Esophagus muscularis mucosa (tissue), 4 donors: ENCODE data around the gene MACROD2. TPM values are rescaled to one million over a fixed set of nuclear protein-coding genes. Genes with fewer than 3 reads are reported as not detected.

Experiments
- DNase-seq: peaks from one replicate; pipeline ENCODE4 v3.0.0-alpha.2; 2017; ENCODE audit errors: extremely low spot score
- H3K27ac ChIP-seq, 4 donors: fragments of 200-600 bp; sonication (generic); replicated peaks in 1 of 4; 1 replicate in 3 of 4; 2 replicates in 1 of 4; pipeline ENCODE4 v1.5.1; 2016 to 2019; ENCODE audit warnings: mild to moderate bottlenecking in 1 of 4
- H3K27me3 ChIP-seq, 4 donors: fragments of 200-600 bp; sonication (generic); one replicate each; pipeline versions ENCODE4 v1.5.1 to v1.6.0; 2016 to 2019
- H3K36me3 ChIP-seq, 4 donors: fragments of 200-600 bp; sonication (generic); one replicate each; pipeline ENCODE4 v1.5.1; 2016 to 2019
- H3K4me1 ChIP-seq, 4 donors: fragments of 200-600 bp; sonication (generic); one replicate each; pipeline ENCODE4 v1.5.1; 2016 to 2019
- H3K4me3 ChIP-seq, 4 donors: fragments of 200-600 bp; sonication (generic); 1 replicate in 2 of 4; 2 replicates in 2 of 4; pipeline ENCODE4 v1.5.1; 2016 to 2019; ENCODE audit warnings: mild to moderate bottlenecking in 4 of 4, moderate library complexity in 1 of 4
- H3K9me3 ChIP-seq, 4 donors: fragments of 200-600 bp; sonication (generic); 1 replicate in 3 of 4; 2 replicates in 1 of 4; pipeline ENCODE4 v1.5.1; 2016 to 2019
- EP300 ChIP-seq: sonication (generic); formaldehyde crosslinking; IDR thresholded peaks from one replicate; pipeline ENCODE4 v1.6.1; 2017; ENCODE audit warnings: antibody characterized with exemption
- POLR2A ChIP-seq: fragments of 450-650 bp; IDR thresholded peaks from one replicate; pipeline ENCODE4 v1.6.1; 2017; ENCODE audit warnings: antibody characterized with exemption, moderate library complexity, mild to moderate bottlenecking, low read depth
- POLR2AphosphoS5 ChIP-seq, 2 donors: sonication (generic); formaldehyde crosslinking; IDR thresholded peaks; one replicate each; pipeline ENCODE4 v1.6.1; 2017; ENCODE audit warnings: antibody characterized with exemption in 2 of 2
- WGBS: methylation state at CpG from one replicate; pipeline ENCODE4 v1.1.5; 2018; 5-methylcytosine and 5-hydroxymethylcytosine counted together
- intact Hi-C: fragments of 100-400 bp; cut with DNase I; formaldehyde crosslinking; loops from one replicate; pipeline ENCODE4 v1.15.1; 2023
- total RNA-seq, 4 donors: library from RNA; depleted of rRNA; stranded (reverse); fragments of >200 nt; gene quantifications; one replicate each; pipeline versions ENCODE4 v1.1.0 to v1.2.1, GENCODE V29; 2016
- TF ChIP-seq, protein P1 (sequence below), 3 experiments: fragments of 200-600 bp in 2 of 3; fragments of 450-650 bp in 1 of 3; sonication (generic) in 2 of 3; IDR thresholded peaks; one replicate each; pipeline ENCODE4 v1.5.1; 2017 to 2019; ENCODE audit warnings: antibody characterized with exemption in 3 of 3, mild to moderate bottlenecking in 2 of 3, moderate library complexity in 1 of 3

MACROD2 gene
- total RNA-seq, 4 donors from 2014 or later = 1.4 to 3.6 (median 2.6) TPM

DNA sequence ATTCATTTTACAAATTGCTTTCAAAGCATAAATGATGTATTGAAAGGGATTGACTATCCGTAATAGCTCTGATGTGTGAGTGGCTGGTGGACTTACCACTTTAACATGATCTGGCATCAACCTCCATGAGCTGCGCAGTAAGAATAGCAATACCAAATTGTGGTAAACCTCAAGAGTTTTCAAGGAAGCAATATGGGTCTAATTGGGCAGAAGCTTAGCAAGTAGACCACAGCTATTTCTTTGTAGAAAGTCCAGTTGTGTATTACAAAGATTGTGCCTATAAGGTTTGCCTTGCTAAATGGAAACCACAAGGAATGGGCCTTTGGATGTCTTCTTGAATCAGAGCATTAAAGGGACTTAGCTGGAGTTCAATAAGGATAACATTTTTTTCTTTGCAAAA lies 1841.3 kb downstream of the MACROD2 start:
- no peak overlapping the region for H3K4me3 ChIP-seq
- no peak overlapping the region for H3K27ac ChIP-seq
- 81% methylated on average over 2 of the region's 2 CpGs for WGBS
- intact Hi-C loops = no loop called here
- no peaks in the 10 kb centered on the region for H3K36me3 ChIP-seq
- no peaks in the 10 kb centered on the region for H3K27me3 ChIP-seq
- H3K4me1 ChIP-seq = no peaks in the 10 kb centered on the region
- DNase-seq = no peak
- no peaks in the 10 kb centered on the region for H3K9me3 ChIP-seq
- TF ChIP-seq EP300 (no peak), POLR2AphosphoS5 (IDR thresholded peaks at IDR 0.05) (no peak), POLR2A (no peak)
- TF ChIP-seq, protein P1, sequence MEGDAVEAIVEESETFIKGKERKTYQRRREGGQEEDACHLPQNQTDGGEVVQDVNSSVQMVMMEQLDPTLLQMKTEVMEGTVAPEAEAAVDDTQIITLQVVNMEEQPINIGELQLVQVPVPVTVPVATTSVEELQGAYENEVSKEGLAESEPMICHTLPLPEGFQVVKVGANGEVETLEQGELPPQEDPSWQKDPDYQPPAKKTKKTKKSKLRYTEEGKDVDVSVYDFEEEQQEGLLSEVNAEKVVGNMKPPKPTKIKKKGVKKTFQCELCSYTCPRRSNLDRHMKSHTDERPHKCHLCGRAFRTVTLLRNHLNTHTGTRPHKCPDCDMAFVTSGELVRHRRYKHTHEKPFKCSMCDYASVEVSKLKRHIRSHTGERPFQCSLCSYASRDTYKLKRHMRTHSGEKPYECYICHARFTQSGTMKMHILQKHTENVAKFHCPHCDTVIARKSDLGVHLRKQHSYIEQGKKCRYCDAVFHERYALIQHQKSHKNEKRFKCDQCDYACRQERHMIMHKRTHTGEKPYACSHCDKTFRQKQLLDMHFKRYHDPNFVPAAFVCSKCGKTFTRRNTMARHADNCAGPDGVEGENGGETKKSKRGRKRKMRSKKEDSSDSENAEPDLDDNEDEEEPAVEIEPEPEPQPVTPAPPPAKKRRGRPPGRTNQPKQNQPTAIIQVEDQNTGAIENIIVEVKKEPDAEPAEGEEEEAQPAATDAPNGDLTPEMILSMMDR (IDR thresholded peaks at IDR 0.05) = no peak

DNA sequence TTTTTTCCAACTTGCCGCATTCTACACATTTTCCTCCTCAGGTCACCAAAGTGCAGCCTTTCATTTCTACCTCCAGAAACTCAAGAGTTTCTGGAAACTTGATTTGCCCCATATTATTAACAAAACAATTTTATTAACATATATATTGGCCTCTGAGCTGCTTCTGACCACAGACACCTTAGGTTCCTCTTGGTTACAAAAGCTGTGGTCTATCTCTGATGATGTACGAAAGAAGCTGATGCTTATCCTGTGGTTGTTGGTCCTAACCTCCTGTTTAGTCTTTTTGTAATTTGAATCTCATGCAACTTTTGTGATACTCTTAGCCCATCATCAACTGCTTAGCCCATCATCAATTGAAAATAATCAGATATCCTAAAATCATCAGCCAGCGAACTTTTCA lies 1842.2 kb downstream of the MACROD2 start:
- WGBS = 88% methylated on average over 3 of the region's 3 CpGs

DNA sequence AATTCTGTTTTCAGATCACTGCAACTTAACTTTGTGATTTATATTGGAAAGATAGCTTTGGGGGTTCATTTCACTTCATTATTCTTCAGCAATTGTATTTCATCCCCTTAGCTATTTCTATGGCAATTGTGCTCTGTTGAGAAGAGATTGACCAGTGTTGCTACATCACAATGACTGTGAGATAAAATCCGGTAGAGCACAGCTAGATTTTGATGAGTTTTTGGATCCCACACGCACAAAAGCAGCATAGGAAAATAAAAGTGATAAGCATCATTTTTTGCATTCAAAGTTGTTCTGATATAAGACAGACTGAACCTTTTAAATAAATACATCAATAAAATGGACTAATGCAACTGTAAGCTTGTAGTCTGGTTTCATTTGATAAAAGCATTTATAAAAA lies 1843.2 kb downstream of the MACROD2 start:
- no peaks in the 10 kb centered on the region for H3K36me3 ChIP-seq
- no peak overlapping the region for H3K27ac ChIP-seq
- no peak for DNase-seq
- H3K4me3 ChIP-seq = no peak overlapping the region
- H3K4me1 ChIP-seq = no peaks in the 10 kb centered on the region
- intact Hi-C loops = no loop called here
- TF ChIP-seq EP300 = no peak
- H3K9me3 ChIP-seq = no peaks in the 10 kb centered on the region
- WGBS = 91% methylated on average over 2 of the region's 2 CpGs
- H3K27me3 ChIP-seq = no peaks in the 10 kb centered on the region

More for the DNA sequence above, 1842.2 kb downstream of the MACROD2 start:
- Histone ChIP-seq H3K9me3 (no peaks in the 10 kb centered on the region), H3K4me1 (no peaks in the 10 kb centered on the region), H3K4me3 (no peak overlapping the region), H3K27ac (no peak overlapping the region), H3K36me3 (no peaks in the 10 kb centered on the region), H3K27me3 (no peaks in the 10 kb centered on the region)
- intact Hi-C loops = no loop called here
- TF ChIP-seq EP300 = no peak
- no peak for TF ChIP-seq POLR2AphosphoS5 (IDR thresholded peaks at IDR 0.05)
- no peak for TF ChIP-seq POLR2A
- TF ChIP-seq, protein P1 (IDR thresholded peaks at IDR 0.05) = no peak
- DNase-seq = no peak

DNA sequence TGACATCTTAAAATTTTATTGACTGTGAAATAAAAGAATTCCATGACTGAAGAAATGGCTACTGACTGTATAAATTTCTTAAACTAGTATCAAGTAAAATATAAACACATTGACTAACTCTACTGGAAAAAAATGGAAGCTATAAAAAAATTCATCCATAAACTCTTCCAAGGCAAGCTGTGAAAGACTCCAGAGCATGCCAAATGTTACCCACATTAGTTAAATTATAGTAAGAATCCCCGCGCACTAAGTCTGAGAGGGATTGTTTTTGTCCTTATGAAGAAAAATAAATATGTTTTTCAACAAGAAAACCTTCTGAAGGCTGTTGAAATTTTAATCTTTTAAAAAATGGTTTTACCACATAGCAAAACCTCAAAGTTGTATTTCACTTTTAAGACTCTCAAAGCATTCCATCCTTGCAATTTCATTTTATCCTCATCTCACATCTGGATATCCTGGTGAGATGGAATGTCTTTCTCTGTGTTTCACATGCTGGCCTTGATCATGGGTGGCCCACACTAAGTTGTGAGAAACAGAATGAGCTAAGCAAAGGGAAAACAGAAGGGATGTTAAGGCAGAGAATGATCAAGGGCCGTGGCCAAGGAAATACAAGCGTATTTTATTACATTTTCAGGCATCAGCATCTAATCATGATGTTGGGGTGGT lies 1845.5 kb downstream of the MACROD2 start:
- Histone ChIP-seq H3K27ac (no peak overlapping the region), H3K27me3 (no peaks in the 10 kb centered on the region), H3K4me1 (no peaks in the 10 kb centered on the region), H3K4me3 (no peak overlapping the region), H3K9me3 (no peaks in the 10 kb centered on the region), H3K36me3 (no peaks in the 10 kb centered on the region)
- intact Hi-C loops = no loop called here
- WGBS = 61% methylated on average over 4 of the region's 4 CpGs
- no peak for DNase-seq
- TF ChIP-seq POLR2AphosphoS5 (IDR thresholded peaks at IDR 0.05) (no peak), EP300 (no peak), POLR2A (no peak)
- TF ChIP-seq, protein P1 (IDR thresholded peaks at IDR 0.05) = no peak

DNA sequence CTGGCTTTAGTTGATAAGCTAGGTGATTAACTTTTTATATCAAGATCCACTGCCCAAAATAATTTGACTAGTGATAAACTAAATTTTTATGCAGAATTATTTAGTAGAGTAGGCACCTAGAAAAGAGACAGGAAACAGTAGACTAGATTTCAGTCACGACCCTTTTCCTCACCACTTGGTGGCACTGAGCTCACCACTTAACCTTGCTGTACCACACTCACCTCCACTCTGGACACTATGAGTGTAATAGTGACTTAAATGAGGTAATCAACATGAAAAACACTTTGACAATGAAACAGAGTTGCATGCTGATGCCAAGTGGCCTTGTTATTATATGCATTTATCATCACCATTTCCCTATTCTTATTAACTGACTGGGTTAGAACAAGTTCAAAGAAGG lies 1847.6 kb downstream of the MACROD2 start:
- H3K9me3 ChIP-seq = no peaks in the 10 kb centered on the region
- H3K27me3 ChIP-seq = no peaks in the 10 kb centered on the region
- H3K27ac ChIP-seq = no peak overlapping the region
- no peak for DNase-seq
- H3K36me3 ChIP-seq = no peaks in the 10 kb centered on the region
- H3K4me3 ChIP-seq = no peak overlapping the region
- no peaks in the 10 kb centered on the region for H3K4me1 ChIP-seq
- WGBS = 55% methylated on average over 1 of the region's 1 CpG
- TF ChIP-seq POLR2A = no peak
- TF ChIP-seq EP300 = no peak
- TF ChIP-seq, protein P1 (IDR thresholded peaks at IDR 0.05) = no peak
- no peak for TF ChIP-seq POLR2AphosphoS5 (IDR thresholded peaks at IDR 0.05)
- intact Hi-C loops = no loop called here
